ENCODE measurements around the gene AKAP6.

The AKAP6 gene

DNA sequence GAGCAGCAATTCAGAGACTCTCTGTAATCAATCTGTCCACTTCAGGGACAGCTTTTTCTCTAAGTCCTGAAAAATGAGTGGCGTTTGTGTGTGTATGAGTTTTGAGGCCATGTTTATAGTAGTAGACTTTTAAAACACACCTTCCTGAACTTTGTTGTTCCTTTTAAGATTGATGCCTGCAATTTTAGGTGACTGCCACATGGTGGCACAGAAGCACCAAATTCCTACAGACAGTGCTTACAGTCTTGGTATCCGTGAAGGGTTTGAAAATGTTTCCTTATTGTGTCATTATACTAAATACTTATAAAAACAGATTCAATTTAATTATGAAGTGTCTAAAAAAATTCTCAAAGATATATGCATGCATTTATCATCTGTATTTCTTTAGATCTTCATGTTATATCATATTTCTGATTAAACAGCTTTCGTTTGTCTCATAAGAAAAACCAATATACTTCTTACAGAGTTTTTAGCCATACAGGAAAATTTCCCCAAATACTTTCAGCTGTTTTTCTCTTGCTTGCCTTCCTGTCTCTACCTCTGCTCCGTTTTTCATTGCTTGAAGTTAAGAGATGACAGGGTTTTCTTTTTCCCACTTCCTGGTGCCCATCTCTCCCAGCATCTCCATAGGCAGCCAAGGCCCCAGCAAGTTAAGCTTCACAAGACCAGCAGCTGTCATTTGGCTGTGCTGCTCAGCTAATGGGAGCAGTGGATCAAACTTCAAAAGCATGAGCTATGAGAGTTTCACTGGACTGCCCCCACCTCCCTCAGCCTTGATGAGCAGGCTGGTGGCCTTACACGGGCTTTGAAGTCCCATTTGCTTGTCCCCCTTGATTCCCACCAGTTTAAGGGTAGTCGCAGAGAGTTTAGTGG lies 259.6 kb downstream of the AKAP6 start:
- DNase-seq: peak; percentile 53

DNA sequence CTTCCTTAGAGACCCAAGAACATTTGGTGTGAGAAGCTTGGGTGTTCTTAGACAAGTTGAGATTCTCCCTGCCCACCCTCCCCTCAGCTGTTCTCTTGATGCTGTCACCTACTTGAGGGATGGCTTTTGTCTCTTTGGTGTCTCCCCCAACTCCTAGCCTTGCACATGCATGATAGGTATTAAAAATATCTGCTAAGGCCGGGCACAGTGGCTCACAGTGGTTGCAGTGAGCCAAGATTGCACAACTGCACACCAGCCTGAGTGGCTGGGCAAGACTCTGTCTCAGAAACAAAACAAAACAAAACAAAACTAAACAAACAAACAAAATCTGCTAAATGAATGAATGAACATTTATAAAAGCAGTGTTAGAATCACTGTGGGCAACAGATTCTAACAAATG lies 261.1 kb downstream of the AKAP6 start:
- no peak for DNase-seq

DNA sequence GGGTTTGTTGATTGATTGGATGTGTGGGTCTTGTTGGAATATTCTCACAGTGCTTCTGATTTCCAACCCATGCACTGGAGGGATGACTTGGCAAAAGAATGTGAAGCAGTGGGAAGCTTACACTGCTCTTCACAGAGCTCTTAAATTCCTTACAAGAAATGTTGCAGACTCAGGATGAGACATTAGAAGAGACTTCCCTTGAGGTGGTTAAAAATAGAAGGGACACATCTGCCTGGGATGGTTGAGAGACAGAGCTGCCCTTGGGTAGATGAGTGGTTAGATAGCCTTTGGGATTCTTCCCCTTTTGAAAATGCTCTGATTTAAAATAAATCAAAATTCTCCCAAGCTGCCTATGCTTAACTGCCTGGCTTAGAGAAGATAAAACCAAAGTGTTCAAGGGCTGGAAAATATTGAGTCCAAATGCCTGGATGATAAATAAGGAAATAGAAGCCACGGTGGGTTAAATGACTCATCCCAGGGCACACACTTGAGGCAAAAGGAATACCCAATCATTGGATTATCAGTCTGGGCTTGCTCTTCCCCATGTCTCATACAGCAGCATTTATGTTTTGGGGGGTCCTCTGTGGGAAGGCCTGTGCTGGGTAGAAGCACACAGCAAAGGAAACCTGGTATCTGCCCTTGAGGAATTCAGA lies 264.3 kb downstream of the AKAP6 start:
- no peak for DNase-seq

DNA sequence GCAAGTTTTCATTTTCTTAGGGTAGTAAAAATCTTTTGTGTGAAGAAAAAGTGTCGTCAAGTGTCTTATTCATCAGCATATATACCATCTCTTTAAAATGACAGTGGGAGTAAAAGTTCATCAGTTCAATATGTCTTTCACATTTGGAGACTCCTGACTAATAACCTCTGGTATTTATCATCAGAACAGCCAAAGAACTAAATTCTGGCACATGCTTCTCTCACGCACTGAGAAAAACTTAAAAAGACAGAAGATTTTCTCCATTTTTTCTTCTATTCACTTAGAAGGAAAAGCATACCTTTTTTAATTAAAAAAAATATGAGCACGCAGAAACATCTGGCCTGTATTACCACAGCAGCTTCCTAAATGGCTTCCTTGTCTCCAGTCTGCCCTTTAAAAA lies 265.7 kb downstream of the AKAP6 start:
- DNase-seq: no peak

DNA sequence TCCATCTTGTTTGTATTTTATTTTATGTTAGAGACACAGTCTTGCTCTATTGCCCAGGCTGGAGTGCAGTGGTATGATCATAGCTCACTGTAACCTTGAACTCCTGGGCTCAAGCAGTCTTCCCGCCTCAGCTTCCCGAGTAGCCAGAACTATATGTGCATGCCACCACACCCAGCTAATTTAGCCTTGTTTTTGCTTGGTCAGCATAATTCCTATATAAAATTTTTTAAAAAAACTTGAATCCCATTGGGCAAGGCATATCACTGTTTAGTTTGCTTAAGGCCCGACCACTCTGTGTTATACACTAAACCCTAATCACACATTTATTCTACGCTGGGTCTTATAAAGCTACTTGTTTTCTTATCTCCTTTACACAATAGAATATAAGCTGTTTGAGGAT lies 266.4 kb downstream of the AKAP6 start:
- DNase-seq: no peak

DNA sequence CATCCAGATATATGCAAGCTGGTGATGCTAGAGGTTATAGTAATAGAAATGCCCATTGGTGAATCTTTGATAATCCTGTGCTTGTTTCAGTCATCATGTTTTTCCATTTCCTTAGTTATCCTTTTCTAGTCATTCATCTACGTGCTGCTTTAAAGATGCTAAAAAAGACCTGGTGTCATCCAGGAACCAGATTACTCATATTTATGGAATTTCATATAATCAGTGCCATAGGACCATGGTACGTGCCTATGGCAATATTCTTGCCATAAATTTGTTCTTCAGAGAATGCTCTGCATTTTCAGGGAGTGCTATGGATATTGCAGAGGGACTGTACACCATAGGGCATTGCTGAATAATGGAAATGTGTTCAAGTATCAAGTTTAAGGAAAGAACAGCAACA lies 267.3 kb downstream of the AKAP6 start:
- DNase-seq: no peak

DNA sequence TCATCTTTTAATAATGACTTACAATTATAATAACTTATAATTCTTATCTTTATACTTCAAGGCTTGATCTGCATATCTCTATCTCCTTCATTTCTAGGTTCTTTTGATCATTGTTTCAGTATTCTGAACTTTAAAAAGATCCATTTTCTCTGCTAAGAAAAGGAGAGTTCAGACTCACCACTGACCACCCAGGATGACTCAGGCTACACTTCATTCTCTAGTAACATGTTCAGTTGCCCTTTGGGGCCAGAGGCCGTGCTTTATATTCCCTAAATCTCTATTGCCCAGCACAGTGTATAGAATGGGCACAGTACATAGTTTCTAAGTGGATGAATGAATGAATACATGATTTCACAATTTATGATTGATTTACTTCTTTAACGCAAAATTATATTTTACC lies 268.7 kb downstream of the AKAP6 start:
- no peak for DNase-seq

DNA sequence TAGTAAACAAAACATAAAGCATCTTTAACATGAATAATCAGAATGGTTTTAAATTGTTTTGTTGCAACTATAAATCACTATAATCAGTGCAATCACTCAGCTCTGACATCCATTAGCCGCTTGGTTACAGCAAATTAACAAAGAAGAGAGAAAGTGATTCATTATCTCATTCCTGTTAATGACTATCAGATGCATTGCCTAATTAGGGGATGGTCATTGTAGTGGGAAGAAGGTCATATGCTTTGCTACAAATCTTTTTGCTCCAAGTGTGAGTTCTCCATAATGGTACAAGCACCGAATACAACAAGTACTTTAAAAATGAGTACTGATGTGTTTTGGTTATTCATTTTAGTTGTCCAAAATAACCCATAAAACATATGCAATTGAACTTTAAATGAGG lies 272.0 kb downstream of the AKAP6 start:
- no peak for DNase-seq

DNA sequence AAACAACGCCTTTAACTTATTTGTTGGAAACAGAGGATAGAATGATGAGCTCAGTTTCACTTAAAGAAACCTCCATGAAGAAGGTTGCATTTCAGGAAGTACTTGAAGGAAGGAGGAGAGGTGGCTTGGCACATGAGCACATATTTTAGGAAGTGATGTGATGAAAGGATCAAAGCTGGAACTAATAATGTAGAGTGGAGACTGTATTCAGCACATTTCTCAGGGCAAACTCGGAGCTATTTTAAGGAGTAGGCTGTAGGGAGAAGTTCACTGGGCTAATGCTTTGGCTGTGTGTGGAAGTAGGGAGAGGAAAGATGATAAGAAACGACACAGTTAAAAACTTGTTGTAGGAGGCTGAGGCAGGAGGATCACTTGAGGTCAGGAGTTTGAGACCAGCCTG lies 272.8 kb downstream of the AKAP6 start:
- no peak for DNase-seq

DNA sequence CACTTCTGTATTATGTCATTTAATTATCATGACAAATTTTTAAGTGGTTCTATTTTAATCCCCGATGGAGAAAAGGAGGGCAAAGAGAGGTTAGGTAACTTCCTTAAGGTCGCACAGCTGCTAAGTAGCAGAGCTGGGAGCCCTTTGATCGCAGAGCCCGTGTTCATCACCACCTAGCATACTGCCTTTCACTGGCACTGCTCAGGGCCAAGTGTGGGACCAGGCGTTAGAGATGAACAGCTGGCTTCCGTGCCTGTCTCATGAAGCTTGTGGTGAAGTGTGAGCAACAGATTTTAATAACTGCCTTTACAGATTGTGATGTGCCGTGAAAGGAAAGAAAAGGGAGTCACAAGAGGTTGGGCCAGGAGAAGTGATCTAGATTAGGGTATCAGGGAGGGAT lies 273.6 kb downstream of the AKAP6 start:
- no peak for DNase-seq

DNA sequence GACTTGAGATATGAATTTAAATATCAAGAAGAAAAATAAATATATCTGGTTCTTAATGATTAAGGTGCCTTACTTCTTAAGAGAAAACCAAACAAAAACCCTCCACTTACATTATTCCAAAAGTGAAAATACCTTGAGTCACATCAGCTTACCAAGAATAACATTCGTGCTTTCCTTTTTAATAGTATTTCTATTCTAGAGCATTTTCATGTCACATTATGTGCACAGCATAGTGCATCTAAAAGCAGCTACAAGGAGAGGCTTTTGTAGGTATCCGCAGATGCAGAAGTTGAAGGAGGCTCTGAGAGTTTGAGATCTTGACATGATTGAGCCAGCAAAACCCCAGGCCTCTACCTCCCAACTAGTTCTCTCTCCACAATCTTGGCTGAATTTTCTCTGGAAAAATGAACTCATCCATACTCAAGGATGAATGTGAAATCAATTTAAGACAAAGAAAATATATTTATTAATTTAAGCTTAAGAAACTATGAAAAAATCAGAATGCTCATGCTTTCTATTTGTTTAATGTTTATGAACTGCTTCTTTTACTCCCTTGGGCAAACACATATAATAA lies 275.0 kb downstream of the AKAP6 start:
- DNase-seq: no peak

DNA sequence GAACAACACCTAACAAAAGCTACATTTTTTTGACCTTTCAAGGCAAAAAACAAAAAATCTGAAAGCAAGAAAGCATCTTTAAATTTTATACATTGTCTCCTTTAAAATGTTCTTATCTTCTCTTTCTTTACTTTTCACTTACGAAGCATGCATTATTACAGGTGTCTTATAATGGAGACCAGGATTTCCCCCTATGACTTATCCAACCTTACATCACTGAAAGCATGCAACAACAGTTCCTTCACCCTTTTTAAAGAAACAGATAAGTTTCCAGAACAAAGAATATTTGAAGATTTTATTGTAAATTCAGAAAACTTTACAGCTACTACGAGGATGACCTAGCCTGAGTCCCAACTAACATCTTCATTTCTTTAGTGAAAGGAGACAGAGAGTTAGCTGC lies 277.2 kb downstream of the AKAP6 start:
- DNase-seq: no peak

DNA sequence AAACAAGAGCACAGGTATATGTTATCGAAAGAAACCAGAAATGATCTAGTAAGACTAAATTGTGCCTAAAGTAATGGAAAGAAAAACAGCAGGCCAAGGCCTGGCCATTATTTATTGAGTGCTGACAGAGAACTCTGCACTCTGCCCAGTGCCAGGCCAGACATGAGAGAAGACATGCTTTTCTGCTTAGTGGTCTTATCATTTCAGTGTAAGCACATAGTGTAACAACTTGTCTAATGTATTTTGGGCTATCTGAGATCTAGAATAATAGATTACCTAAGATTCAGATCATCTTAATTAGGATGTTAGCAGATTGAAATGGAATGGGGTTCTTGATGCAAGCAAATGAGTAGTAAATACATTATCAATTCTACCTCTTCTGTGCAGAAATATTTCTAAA lies 278.3 kb downstream of the AKAP6 start:
- no peak for DNase-seq

DNA sequence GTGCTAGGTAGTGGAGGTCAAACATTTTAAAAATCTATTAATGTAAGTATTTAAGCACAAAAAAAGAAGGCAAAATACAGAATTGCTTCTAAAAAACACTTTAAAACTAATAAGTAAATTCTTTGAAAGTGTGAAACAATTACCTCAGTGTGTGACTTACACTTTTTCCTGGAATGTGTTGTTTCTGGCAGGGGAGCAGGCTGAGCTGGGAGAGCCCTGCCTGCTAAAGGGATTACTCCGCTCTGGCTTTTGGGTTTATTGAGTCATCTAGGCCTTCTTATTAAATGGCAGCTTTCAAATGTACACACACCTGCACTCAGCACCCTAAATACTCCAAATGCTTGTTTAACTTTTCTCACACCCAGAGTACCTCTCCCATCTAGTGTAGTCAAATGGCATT lies 279.8 kb downstream of the AKAP6 start:
- peak; percentile 57 for DNase-seq

DNA sequence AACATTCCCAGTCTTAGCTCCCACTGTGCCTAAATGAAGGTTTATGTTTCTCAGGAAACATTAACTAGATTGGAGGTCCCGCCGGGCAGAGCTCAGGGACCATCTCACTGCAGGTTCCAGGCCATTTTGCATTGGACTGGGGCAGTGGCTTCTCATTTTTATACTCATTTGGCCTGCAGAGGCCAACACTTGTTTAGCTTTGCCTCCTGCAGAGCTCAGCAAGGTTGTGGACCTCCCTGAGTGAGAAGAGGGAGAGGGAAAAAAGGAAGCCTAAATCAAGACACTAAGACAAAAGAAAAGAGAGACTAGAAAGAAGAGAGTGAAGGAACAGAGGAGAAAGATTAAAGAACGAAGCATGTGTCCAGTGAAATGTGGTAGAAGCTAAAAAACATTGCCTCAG lies 280.3 kb downstream of the AKAP6 start:
- DNase-seq: no peak

DNA sequence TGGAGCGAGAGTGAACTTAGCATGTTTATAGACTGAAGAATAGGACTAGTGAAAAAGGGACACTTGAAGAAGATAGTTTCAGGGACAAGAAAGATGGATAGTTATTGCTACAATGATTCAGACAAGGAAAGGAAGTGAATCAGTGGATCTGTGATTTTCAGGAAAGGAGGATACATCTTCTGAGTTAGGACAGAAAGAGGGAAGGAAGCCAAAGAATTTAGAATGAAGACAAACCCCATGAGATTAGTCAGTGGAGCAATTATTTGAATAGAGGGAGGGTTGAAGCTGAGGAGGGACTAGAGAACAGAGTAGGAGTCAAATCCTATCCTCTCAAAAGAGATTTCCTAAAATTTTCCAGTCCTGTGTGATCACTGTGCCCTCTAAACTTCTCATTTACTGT lies 282.7 kb downstream of the AKAP6 start:
- DNase-seq: no peak

DNA sequence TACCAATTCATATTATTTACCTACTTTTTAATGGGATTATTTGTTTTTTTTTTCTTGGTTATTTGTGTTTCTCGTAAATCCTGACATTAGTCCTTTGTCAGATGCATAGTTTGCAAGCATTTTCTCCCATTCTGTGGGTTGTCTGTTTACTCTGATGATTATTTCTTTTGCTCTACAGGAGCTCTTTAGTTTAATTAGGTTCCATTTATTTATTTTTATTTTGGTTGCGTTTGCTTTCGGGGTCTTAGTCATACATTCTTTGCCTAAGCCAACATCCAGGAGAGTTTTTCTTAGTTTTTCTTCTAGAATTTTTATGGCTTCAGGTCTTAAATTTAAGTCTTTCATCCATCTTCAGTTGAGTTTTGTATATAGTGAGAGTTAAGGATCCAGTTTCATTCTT lies 289.9 kb downstream of the AKAP6 start:
- no peak for DNase-seq

DNA sequence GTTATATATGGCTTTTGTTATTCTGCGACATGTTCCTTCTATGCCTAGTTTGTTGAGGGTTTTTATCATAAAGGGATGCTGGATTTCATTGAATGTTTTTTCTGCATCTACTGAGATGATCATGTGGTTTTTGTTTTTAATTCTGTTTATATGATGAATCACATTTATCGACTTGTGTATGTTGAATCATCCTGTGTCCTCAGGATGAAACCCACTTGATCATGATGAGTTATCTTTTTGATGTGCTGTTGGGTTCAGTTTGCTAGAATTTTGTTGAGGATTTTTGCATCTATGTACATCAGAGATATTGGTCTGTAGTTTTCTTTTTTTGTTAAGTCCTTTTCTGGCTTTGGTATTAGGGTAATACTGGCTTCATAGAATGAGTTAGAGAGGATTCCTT lies 291.2 kb downstream of the AKAP6 start:
- DNase-seq: no peak

DNA sequence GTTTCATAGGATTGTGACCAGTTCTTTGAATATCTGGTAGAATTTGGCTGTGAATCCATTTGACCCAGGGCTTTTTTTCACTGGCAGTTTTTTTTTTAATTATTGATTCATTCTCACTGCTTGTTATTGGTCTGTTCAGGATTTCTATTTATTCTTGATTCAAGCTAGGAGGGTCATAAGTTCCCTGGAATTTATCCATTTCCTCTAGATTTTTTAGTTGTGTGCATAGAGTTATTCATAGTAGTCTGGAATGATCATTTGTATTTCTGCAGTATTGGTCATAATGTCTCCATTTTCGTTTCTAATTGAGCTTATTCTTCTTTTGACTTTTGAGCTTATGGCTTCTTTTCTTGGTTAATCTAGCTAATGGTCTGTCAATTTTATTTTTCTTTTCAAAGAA lies 291.6 kb downstream of the AKAP6 start:
- DNase-seq: no peak

DNA sequence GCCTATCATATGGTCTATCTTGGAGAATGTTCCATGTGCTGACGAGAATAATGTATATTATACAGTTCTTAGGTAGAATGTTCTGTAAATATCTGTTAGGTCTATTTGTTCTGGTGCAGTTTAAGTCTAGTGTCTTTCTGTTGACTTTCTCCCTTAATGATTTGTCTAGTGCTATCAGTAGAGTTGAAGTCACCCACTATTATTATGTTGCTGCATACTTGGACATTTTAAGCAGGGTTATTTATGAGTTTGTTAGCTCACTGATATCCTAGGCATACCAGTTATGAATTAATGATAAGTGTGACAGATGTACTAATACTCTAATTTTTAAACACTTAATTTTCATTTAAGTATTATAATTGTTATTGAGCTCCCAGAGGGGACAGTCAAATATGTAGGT lies 292.5 kb downstream of the AKAP6 start:
- no peak for DNase-seq

DNA sequence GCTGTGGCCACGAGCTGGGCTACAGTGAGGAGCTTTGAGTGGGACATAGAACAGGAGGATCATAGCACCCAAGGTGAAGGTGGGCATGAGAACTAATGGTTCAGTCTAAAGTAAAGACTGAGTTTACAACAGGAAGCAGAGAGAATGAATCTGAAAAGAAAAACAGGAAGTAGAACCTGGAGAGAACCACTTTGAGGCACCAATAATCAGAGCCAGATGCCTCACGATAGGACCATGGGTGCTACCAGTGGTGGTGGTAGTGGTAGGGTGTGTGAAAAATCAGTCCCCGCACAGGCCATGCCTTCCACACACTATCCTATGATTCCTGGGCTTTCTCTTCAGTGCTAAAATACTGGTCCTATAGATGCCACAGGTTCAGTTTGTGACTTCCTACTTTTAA lies 293.6 kb downstream of the AKAP6 start:
- DNase-seq: no peak

DNA sequence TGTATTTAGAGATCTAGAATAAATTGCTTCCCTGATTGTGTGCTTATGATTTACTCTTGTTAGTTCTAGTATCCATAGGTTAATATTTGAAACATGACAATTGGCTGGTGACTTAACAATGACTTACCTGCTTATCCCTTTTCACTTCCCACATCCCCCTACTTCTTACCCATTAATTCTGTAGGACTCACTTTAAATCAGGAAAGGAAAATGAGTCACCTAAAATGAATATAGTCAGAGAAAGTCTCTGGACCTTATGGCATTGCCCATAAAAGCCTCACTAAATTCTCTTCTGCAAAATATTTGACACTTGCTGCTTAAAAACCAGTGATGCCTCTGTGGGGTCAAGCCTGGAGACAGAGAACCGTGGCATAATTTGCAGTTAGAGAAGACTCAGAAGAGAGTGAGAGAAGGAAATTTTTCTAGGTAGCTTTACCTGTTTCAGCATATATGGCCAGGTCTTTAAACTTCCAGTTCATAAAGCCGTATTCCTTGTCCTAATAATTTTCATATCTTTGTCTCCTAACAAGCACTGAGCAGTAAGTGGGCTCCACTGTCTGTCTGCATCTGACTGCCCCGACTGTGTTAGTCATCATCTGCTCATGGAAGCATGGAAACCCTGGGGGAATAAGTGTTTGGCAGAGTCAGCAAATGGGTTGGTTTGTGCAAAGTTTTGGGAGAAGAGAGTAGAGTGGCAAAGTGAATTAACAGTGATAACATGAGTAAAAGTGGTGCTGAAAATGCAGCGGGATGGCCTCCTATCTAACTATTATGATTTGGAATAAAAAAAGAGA lies 294.4 kb downstream of the AKAP6 start:
- no peak for DNase-seq

DNA sequence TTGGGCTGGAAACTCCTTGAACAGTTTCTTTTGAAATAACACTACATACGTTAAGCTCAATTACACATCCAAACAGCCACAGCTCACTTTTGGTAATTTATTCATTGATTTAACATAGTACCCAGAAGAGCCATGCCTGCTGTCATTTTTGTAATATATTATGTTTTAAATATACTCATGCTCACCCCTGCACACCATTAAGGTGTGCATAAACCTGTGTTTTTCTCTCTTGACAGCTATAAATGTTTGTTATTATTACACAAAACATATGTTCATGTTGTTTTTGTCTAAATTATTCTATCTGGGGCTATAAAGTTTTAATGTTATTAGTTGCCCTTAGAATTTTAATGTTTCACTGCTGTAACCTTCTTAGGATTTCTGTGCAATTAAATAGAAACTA lies 296.1 kb downstream of the AKAP6 start:
- no peak for DNase-seq

Measured in NCI-H82 (cell line).